Measurements from ENCODE around the gene CRACR2B.

DNA sequence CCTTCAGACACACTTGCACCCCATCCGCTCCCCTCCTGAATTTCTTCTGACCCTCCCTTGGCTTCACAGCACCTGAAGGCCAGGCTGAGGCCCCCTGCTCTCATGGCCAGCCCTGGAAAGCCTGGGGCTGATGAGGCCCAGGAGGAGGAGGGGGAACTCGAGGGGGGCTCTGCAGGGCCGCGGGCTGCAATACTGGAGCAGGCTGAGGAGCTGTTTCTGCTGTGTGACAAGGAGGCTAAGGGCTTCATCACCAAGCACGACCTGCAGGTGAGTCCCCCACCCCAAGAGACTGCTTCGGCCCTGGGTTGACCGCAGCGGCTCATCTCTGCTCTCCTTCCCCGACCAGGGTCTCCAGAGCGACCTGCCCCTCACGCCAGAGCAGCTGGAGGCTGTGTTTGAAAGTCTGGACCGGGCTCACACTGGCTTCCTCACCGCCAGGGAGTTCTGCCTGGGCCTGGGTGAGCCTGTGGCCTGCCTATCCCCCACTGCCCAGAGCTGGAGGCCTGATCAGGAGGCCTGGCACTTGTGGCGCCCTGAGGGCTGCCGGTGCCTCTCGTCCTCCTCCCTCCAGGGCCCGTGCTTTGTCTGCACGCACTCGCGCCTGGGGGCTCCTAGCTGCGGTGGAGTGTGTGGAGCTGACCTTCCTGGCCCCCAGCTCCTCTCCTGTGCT, 922 bp downstream of the CRACR2B start:
- TF ChIP-seq CTCF (IDR thresholded peaks at IDR 0.05 in 8 of 11, conservative IDR thresholded peaks at IDR 0.05 in 3 of 11) (no peak), POLR2A (IDR thresholded peaks at IDR 0.05) (no peak)

All from spleen (tissue), 7 donors.